ENCODE results near the gene AMOT. TPM values are rescaled to one million over a fixed set of nuclear protein-coding genes. Genes with fewer than 3 reads are reported as not detected.

The AMOT gene
- total RNA-seq, 1 experiment from 2014 or later = 4.0 TPM

DNA sequence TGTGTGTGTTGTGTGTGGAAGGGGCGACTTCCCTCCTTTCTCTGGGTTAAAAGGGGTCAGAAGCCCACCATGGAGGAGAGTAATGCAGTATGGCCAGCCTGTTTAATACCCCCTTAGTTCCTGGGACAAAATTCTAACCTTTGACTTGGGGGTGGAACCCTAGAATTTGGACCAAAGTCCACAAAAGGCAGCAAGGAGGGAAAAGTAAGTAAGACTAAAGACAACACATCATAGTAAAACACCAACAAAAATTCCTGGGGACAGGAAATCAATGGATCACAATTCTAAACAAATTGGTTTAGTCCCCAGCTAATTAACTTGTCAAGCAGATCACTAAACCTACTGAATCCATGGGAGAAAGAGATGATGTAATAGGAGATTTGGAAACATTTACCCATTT lies 3.1 kb downstream of the AMOT start:
- Histone ChIP-seq H3K27me3 (ENCODE audit: control insufficient read depth, insufficient read depth, low read length) (no peaks in the 10 kb centered on the region), H3K4me1 (ENCODE audit: control insufficient read depth, insufficient read depth, low read length) (0 out of 2 replicates have a peak, but pooled peaks cover 2% of the 10 kb centered on the region), H3K36me3 (ENCODE audit: control insufficient read depth, insufficient read depth, low read length) (no peaks in the 10 kb centered on the region), H3K4me3 (ENCODE audit: low read depth in 2 of 2, low read length in 2 of 2) (no peak overlapping the region), H3K9me3 (ENCODE audit: control insufficient read depth, insufficient read depth, low read depth, low read length) (no peaks in the 10 kb centered on the region), H3K27ac (ENCODE audit: low read length) (no peak overlapping the region)
- intact Hi-C loops (cut with micrococcal nuclease; ENCODE audit: unreplicated experiment) = no loop called here
- no peak for DNase-seq (ENCODE audit: low read depth, low spot score)
- ChIA-PET POLR2A (no interaction called here), CTCF (no interaction called here)
- BruUV-seq (replicated peaks) = no TSS peak
- in situ Hi-C loops (cut with HindIII; ENCODE audit: low pct_unique_long_range_greater_than_20kb, low sequenced_read_pairs) = no loop called here
- no peak for ATAC-seq
- TF ChIP-seq POLR2AphosphoS5 (IDR thresholded peaks at IDR 0.05; ENCODE audit: low read depth, low read length) (no peak), REST (IDR thresholded peaks at IDR 0.05; ENCODE audit: insufficient read depth in 1 of 2, low read depth in 2 of 2, low read length in 1 of 2) (no peak), TCF7L2 (IDR thresholded peaks at IDR 0.05; ENCODE audit: low read depth, low read length) (no peak), SIN3A (IDR thresholded peaks at IDR 0.05; ENCODE audit: borderline replicate concordance, insufficient read depth, low read depth, low read length) (no peak)
- TF ChIP-seq, protein P1, sequence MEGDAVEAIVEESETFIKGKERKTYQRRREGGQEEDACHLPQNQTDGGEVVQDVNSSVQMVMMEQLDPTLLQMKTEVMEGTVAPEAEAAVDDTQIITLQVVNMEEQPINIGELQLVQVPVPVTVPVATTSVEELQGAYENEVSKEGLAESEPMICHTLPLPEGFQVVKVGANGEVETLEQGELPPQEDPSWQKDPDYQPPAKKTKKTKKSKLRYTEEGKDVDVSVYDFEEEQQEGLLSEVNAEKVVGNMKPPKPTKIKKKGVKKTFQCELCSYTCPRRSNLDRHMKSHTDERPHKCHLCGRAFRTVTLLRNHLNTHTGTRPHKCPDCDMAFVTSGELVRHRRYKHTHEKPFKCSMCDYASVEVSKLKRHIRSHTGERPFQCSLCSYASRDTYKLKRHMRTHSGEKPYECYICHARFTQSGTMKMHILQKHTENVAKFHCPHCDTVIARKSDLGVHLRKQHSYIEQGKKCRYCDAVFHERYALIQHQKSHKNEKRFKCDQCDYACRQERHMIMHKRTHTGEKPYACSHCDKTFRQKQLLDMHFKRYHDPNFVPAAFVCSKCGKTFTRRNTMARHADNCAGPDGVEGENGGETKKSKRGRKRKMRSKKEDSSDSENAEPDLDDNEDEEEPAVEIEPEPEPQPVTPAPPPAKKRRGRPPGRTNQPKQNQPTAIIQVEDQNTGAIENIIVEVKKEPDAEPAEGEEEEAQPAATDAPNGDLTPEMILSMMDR (IDR thresholded peaks at IDR 0.05) = no peak

GRCh38 chrX:112835019-112835418 lies 5.6 kb downstream of the AMOT start:
- no peaks in the 10 kb centered on the region for H3K36me3 ChIP-seq (ENCODE audit: control insufficient read depth, insufficient read depth, low read length)
- intact Hi-C loops (cut with micrococcal nuclease; ENCODE audit: unreplicated experiment) = no loop called here
- H3K4me3 ChIP-seq (ENCODE audit: low read depth in 2 of 2, low read length in 2 of 2) = no peak overlapping the region
- ATAC-seq (no peak), DNase-seq (ENCODE audit: low read depth, low spot score) (no peak)
- H3K9me3 ChIP-seq (ENCODE audit: control insufficient read depth, insufficient read depth, low read depth, low read length) = no peaks in the 10 kb centered on the region
- no peaks in the 10 kb centered on the region for H3K27me3 ChIP-seq (ENCODE audit: control insufficient read depth, insufficient read depth, low read length)
- H3K27ac ChIP-seq (ENCODE audit: low read length) = no peak overlapping the region
- ChIA-PET CTCF (no interaction called here), POLR2A (no interaction called here)
- no TSS peak for BruUV-seq (replicated peaks)
- TF ChIP-seq REST (IDR thresholded peaks at IDR 0.05; ENCODE audit: insufficient read depth in 1 of 2, low read depth in 2 of 2, low read length in 1 of 2) (no peak), TCF7L2 (IDR thresholded peaks at IDR 0.05; ENCODE audit: low read depth, low read length) (no peak), POLR2AphosphoS5 (IDR thresholded peaks at IDR 0.05; ENCODE audit: low read depth, low read length) (no peak), SIN3A (IDR thresholded peaks at IDR 0.05; ENCODE audit: borderline replicate concordance, insufficient read depth, low read depth, low read length) (no peak)
- TF ChIP-seq, protein P1 (IDR thresholded peaks at IDR 0.05) = no peak
- no peaks in the 10 kb centered on the region for H3K4me1 ChIP-seq (ENCODE audit: control insufficient read depth, insufficient read depth, low read length)
- in situ Hi-C loops (cut with HindIII; ENCODE audit: low pct_unique_long_range_greater_than_20kb, low sequenced_read_pairs) = no loop called here

Data from Panc1 (cell line).